Natural killer cell treated with Interleukin-12 subunit alpha and Interleukin-12 subunit beta and Interleukin-15 and Interleukin-18, amount 100 ng/mL, for 72 hours (primary cell): Measurements from ENCODE around the gene KHSRP. TPM values are rescaled to one million over a fixed set of nuclear protein-coding genes. Genes with fewer than 3 reads are reported as not detected.
"Not testable (repeated sequence)": the region's sequence is repeated elsewhere in the genome, so short reads cannot be mapped to it uniquely, and the experiment has no call there.

Source experiments
- ATAC-seq, 2 donors: fragments of 150-1000 bp; cut with Tn5 transposase in 1 of 2; sonication (Bioruptor Pico), chemical (Tn5 transposase) in 1 of 2; 2 replicates each; pipeline ENCODE4 v1.10.0; 2021
- DNase-seq: peaks from one replicate; pipeline ENCODE4 v3.0.0; 2022; ENCODE audit warnings: low spot score
- H3K27ac Mint-ChIP-seq, 2 donors: 1 replicate in 1 of 2; 2 replicates in 1 of 2; pipeline ENCODE4 v1.8.0; 2022; ENCODE audit warnings: mixed read lengths in 2 of 2, mild to moderate bottlenecking in 1 of 2, moderate library complexity in 1 of 2
- H3K27me3 Mint-ChIP-seq, 2 donors: 1 replicate in 1 of 2; 2 replicates in 1 of 2; pipeline ENCODE4 v1.8.0; 2022; ENCODE audit warnings: mixed read lengths in 2 of 2
- H3K36me3 Mint-ChIP-seq: one replicate; pipeline ENCODE4 v1.8.0; 2022; ENCODE audit warnings: mixed read lengths
- H3K4me1 Mint-ChIP-seq, 2 donors: 1 replicate in 1 of 2; 2 replicates in 1 of 2; pipeline ENCODE4 v1.8.0; 2022; ENCODE audit warnings: low read depth in 2 of 2, mixed read lengths in 2 of 2, mild to moderate bottlenecking in 1 of 2
- H3K4me3 Mint-ChIP-seq: one replicate; pipeline ENCODE4 v1.8.0; 2022; ENCODE audit warnings: mixed read lengths
- H3K9me3 Mint-ChIP-seq: 2 replicates; pipeline ENCODE4 v1.8.0; 2022; ENCODE audit warnings: mixed read lengths
- total RNA-seq, 2 donors: library from RNA; stranded (reverse); gene quantifications; one replicate each; pipeline ENCODE4 v1.2.3, GENCODE V29; 2022

Gene KHSRP
- total RNA-seq, 2 donors from 2014 or later, result 260 to 386 TPM

GRCh38 chr19:6400062-6400944 is 24.3 kb downstream of the KHSRP start:
- not testable (repeated sequence) for ATAC-seq, H3K4me3 Mint-ChIP-seq, H3K27ac Mint-ChIP-seq, H3K9me3 Mint-ChIP-seq, DNase-seq, H3K4me1 Mint-ChIP-seq, H3K36me3 Mint-ChIP-seq, H3K27me3 Mint-ChIP-seq

GRCh38 chr19:6396305-6396704 is 28.3 kb downstream of the KHSRP start:
- Mint-ChIP-seq H3K27ac (no peak overlapping the region), H3K4me3 (no peak overlapping the region), H3K4me1 (peaks cover 20 to 21% of the 10 kb centered on the region in 2 donors), H3K9me3 (no peaks in the 10 kb centered on the region), H3K36me3 (no peaks in the 10 kb centered on the region), H3K27me3 (no peaks in the 10 kb centered on the region)
- DNase-seq, result no peak
- no peak for ATAC-seq

GRCh38 chr19:6394831-6395230 is 29.8 kb downstream of the KHSRP start:
- DNase-seq (no peak), ATAC-seq (no peak)
- Mint-ChIP-seq H3K36me3 (no peaks in the 10 kb centered on the region), H3K4me1 (peaks cover 20 to 25% of the 10 kb centered on the region in 2 donors), H3K9me3 (no peaks in the 10 kb centered on the region), H3K27me3 (no peaks in the 10 kb centered on the region), H3K27ac (peak overlapping the region; percentile 92 to 94), H3K4me3 (peak overlapping the region; percentile 59)

DNA sequence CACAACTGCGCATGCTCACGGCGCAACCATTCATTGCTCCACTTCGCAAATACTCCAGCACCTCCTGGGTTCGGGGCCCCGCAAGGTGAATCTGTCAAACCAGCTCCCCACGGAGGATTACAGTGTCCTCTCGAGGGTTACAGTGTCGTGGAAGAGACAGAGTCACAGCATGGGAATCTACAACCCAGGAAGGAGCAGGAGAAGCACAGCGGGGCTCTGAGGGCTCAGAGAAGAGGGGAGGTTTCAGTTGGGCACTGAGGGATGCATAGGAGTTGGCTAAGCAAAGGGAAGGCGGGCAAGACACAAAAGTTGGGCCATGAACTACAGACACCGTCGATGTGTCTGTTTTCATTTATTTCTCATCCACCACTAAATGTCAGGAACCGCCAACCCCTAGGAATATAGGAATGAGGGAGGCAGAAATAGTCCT is 30.6 kb downstream of the KHSRP start:
- Mint-ChIP-seq H3K9me3 (no peaks in the 10 kb centered on the region), H3K4me3 (peak overlapping the region; percentile 94), H3K36me3 (no peaks in the 10 kb centered on the region), H3K27me3 (no peaks in the 10 kb centered on the region), H3K27ac (peak overlapping the region; percentile 92 to 94), H3K4me1 (peaks cover 20 to 25% of the 10 kb centered on the region in 2 donors)
- ATAC-seq (no peak), DNase-seq (no peak)

DNA sequence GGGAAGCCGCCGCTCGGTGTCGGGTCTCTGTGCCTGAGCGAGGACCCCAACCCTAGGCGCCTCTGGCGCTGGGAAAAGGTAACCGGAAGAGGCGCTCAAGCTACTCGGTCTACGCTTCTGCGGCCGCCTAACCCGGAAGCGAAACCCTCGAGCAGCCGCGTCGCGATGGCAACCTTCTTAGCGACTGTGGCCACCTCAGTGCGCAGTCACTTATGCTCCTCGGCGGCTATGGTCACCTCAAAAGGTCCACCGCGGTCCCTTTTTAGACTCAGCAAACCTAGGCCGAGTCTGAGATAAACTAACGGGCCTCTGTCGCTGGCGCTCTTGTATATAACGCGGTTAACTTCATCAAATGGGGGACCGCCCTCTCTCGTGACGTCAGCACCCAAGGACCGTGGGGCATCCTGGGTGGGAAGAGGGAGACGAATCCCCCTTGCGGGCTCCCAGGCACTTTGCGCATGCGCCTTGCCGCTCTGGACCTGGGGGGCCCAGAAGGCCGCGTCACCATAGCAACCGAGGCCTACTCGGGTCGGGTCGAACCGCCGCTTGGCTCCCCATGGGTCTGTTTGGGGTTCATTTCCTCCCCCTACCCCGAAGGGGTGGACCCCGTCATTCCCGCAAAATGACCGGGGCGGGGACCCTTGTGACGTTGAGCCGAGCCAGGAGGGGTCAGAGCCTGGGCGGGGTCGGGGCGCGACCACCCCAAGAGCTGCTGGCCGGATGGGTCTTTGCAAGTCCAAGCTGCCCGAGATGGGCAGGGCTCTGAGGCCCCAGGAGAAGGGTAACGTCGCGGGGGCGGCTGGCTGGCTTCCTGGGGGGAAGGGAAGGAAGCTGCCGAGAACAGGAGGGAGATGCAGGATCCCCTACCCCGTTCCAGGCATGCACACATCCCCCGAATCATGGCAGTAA is 31.3 kb downstream of the KHSRP start, which contains the start of gene GTF2F1:
TSS of gene GTF2F1 (minus strand) at position 91 of the 909 bp plus-strand sequence. CDS start 169 bp downstream, outside the sequence.
- ATAC-seq (peak; percentile 91 to 94), DNase-seq (peak; percentile 95)
- H3K27me3 Mint-ChIP-seq, result no peaks in the 10 kb centered on the region
- peaks cover 20 to 26% of the 10 kb centered on the region in 2 donors for H3K4me1 Mint-ChIP-seq
- peaks cover 2% of the 10 kb centered on the region for H3K36me3 Mint-ChIP-seq
- H3K27ac Mint-ChIP-seq, result peak within 1 kb of the TSS; percentile 92 to 94
- H3K9me3 Mint-ChIP-seq, result no peaks in the 10 kb centered on the region
- H3K4me3 Mint-ChIP-seq, result peak within 1 kb of the TSS; percentile 94

DNA sequence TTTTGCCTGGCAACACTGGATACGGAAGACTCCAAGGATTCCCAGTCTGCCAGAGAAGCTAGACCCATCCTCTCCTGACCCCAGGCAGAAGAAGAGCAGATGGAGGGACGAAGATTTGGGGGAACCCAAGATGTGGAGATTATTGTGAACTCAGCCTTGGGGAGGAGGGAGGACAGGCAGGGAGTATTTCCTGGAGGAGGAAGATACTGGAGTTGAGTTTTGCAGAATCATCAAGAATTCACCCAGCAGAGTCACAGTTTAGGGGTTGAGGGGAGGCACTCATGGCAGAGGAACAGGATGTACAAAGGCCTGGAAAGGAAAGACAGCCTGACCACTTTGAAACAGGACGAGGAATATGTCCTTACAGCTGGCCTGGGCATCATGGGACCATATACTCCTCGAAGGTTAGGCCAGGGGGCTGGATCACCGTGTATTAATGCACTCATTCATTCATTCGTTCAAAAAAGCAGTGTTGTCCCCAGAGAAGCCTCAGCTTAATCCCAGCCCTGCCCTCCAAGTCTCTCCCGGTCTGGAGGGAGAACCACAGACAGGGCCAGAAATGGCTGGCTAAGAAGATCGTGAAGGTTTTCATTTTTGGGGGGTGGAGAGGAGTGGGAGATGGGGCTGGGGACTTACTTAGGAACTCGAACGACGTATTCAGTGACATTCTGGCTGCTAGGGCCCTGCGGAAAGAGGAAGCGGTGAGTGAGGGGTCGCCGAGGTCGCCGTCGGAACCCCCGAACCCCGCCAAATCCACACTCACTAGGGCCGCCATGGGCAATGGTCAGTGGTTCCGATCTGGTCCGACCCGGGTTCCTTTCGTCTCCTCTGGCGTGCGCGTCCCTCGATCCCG is 32.2 kb downstream of the KHSRP start:
- peaks cover 4% of the 10 kb centered on the region for H3K36me3 Mint-ChIP-seq
- ATAC-seq, result no peak
- H3K27ac Mint-ChIP-seq, result peak overlapping the region; percentile 92 to 94
- H3K9me3 Mint-ChIP-seq, result no peaks in the 10 kb centered on the region
- no peaks in the 10 kb centered on the region for H3K27me3 Mint-ChIP-seq
- peaks cover 20 to 29% of the 10 kb centered on the region in 2 donors for H3K4me1 Mint-ChIP-seq
- peak overlapping the region; percentile 94 for H3K4me3 Mint-ChIP-seq
- DNase-seq, result no peak

- Mint-ChIP-seq H3K9me3 (no peaks in the 10 kb centered on the region), H3K36me3 (peaks cover 4% of the 10 kb centered on the region)
These were observed 37.2 kb downstream of the KHSRP start for GRCh38 chr19:6387372-6387771.

GRCh38 chr19:6384381-6384780 is 40.2 kb downstream of the KHSRP start:
- no peak for DNase-seq
- H3K36me3 Mint-ChIP-seq, result peaks cover 9% of the 10 kb centered on the region
- H3K27me3 Mint-ChIP-seq, result no peaks in the 10 kb centered on the region
- no peaks in the 10 kb centered on the region for H3K9me3 Mint-ChIP-seq
- peaks cover 0 to 4% of the 10 kb centered on the region in 2 donors for H3K4me1 Mint-ChIP-seq
- ATAC-seq, result no peak
- H3K27ac Mint-ChIP-seq, result no peak overlapping the region
- no peak overlapping the region for H3K4me3 Mint-ChIP-seq

More at GRCh38 chr19:6387372-6387771, 37.2 kb downstream of the KHSRP start:
- ATAC-seq, result no peak
- no peak for DNase-seq
- no peak overlapping the region for H3K4me3 Mint-ChIP-seq
- peaks cover 9 to 16% of the 10 kb centered on the region in 2 donors for H3K4me1 Mint-ChIP-seq
- no peaks in the 10 kb centered on the region for H3K27me3 Mint-ChIP-seq
- no peak overlapping the region for H3K27ac Mint-ChIP-seq

DNA sequence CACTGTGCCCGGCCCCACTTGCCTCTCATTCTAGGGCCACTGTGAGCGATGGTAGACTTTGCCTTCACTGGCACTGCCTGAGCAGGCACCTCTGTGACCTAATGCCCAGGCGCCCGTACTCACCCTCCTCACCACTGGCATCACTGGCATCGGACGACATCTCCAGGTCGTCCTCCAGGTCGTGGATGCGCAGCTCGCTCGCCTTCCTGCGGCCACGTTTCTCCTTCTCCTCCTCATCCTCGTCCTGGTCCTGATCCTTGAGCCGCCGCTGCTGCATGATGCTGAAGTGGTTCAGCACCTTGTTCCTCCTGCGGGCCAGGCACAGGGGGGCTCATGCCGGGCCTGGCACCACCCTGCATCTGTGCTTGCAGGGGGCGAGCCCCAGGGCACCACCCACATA is 41.4 kb downstream of the KHSRP start:
- H3K27me3 Mint-ChIP-seq, result no peaks in the 10 kb centered on the region
- H3K9me3 Mint-ChIP-seq, result no peaks in the 10 kb centered on the region
- DNase-seq (no peak), ATAC-seq (no peak)
- H3K4me3 Mint-ChIP-seq, result no peak overlapping the region
- peaks cover 0 to 1% of the 10 kb centered on the region in 2 donors for H3K4me1 Mint-ChIP-seq
- peaks cover 6% of the 10 kb centered on the region for H3K36me3 Mint-ChIP-seq
- no peak overlapping the region for H3K27ac Mint-ChIP-seq

- peaks cover 5% of the 10 kb centered on the region for H3K36me3 Mint-ChIP-seq
- DNase-seq (no peak), ATAC-seq (no peak)
- H3K27me3 Mint-ChIP-seq, result no peaks in the 10 kb centered on the region
- H3K9me3 Mint-ChIP-seq, result no peaks in the 10 kb centered on the region
- H3K4me1 Mint-ChIP-seq, result no peaks in the 10 kb centered on the region
- no peak overlapping the region for H3K27ac Mint-ChIP-seq
- no peak overlapping the region for H3K4me3 Mint-ChIP-seq
These were observed 43.4 kb downstream of the KHSRP start for GRCh38 chr19:6381030-6381750.

DNA sequence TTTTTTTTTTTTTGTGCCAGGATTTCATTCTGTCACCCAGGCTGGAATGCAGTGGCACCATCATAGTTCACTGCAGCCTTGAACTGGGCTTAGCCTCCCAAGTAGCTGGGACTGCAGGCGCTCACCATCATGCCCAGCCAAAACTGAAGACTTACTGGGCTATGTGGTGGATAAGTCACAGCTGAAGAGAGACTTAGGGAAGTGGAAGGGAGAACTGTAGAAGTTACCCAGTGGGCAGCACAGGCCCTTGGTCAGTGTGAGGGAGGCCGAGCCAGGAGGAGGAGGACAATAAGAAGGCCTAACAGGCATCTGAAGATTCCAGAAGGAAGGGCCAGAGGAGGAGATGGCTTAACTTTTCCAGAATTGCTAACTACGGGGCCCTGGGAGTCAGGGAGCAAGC is 44.9 kb downstream of the KHSRP start:
- Mint-ChIP-seq H3K9me3 (no peaks in the 10 kb centered on the region), H3K4me1 (no peaks in the 10 kb centered on the region), H3K27ac (no peak overlapping the region), H3K4me3 (no peak overlapping the region), H3K36me3 (peaks cover 5% of the 10 kb centered on the region), H3K27me3 (no peaks in the 10 kb centered on the region)
- DNase-seq (no peak), ATAC-seq (no peak)

GRCh38 chr19:6378486-6378885 is 46.1 kb downstream of the KHSRP start:
- H3K27me3 Mint-ChIP-seq, result no peaks in the 10 kb centered on the region
- ATAC-seq, result no peak
- H3K9me3 Mint-ChIP-seq, result no peaks in the 10 kb centered on the region
- DNase-seq, result no peak
- H3K4me3 Mint-ChIP-seq, result no peak overlapping the region
- peaks cover 5% of the 10 kb centered on the region for H3K36me3 Mint-ChIP-seq
- peaks cover 3 to 5% of the 10 kb centered on the region in 2 donors for H3K4me1 Mint-ChIP-seq
- no peak overlapping the region for H3K27ac Mint-ChIP-seq
